ENCODE measurements around the gene POC1B.

POC1B gene

DNA sequence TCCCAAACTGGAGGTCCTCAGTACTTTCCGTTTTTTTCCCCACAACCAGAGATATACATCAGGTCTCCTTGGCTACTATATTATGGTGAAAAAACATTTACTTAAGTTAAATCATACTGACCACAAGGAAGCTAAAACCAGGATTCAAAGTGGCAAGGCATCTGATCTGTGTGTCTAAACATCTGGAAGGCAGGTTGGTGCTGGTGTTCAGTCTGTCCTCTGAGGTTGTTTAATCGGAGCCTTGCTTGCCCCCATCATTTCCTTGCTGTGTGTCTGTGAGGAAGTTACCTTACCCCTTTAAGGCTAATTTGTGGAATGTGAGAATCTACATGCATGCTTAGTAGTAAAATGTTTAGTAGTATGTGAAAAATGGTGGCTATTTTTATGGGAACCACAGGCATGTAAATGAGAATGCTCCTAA lies 76.9 kb downstream of the POC1B start:
- no peak for ATAC-seq
- no peak for TF ChIP-seq TCF4 (CRISPR knock-in tag; IDR thresholded peaks at IDR 0.05; ENCODE audit: borderline replicate concordance)
- TF ChIP-seq, protein P1, sequence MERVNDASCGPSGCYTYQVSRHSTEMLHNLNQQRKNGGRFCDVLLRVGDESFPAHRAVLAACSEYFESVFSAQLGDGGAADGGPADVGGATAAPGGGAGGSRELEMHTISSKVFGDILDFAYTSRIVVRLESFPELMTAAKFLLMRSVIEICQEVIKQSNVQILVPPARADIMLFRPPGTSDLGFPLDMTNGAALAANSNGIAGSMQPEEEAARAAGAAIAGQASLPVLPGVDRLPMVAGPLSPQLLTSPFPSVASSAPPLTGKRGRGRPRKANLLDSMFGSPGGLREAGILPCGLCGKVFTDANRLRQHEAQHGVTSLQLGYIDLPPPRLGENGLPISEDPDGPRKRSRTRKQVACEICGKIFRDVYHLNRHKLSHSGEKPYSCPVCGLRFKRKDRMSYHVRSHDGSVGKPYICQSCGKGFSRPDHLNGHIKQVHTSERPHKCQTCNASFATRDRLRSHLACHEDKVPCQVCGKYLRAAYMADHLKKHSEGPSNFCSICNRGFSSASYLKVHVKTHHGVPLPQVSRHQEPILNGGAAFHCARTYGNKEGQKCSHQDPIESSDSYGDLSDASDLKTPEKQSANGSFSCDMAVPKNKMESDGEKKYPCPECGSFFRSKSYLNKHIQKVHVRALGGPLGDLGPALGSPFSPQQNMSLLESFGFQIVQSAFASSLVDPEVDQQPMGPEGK (CRISPR knock-in tag; IDR thresholded peaks at IDR 0.05; ENCODE audit: borderline replicate concordance), result no peak
- TF ChIP-seq, protein P2, sequence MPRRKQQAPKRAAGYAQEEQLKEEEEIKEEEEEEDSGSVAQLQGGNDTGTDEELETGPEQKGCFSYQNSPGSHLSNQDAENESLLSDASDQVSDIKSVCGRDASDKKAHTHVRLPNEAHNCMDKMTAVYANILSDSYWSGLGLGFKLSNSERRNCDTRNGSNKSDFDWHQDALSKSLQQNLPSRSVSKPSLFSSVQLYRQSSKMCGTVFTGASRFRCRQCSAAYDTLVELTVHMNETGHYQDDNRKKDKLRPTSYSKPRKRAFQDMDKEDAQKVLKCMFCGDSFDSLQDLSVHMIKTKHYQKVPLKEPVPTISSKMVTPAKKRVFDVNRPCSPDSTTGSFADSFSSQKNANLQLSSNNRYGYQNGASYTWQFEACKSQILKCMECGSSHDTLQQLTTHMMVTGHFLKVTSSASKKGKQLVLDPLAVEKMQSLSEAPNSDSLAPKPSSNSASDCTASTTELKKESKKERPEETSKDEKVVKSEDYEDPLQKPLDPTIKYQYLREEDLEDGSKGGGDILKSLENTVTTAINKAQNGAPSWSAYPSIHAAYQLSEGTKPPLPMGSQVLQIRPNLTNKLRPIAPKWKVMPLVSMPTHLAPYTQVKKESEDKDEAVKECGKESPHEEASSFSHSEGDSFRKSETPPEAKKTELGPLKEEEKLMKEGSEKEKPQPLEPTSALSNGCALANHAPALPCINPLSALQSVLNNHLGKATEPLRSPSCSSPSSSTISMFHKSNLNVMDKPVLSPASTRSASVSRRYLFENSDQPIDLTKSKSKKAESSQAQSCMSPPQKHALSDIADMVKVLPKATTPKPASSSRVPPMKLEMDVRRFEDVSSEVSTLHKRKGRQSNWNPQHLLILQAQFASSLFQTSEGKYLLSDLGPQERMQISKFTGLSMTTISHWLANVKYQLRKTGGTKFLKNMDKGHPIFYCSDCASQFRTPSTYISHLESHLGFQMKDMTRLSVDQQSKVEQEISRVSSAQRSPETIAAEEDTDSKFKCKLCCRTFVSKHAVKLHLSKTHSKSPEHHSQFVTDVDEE (CRISPR knock-in tag; IDR thresholded peaks at IDR 0.05), result no peak
- no peak for TF ChIP-seq ZFP3 (CRISPR knock-in tag; IDR thresholded peaks at IDR 0.05)
- no peak for TF ChIP-seq PPARA (CRISPR knock-in tag; IDR thresholded peaks at IDR 0.05; ENCODE audit: borderline replicate concordance)
- TF ChIP-seq BACH2 (CRISPR knock-in tag; IDR thresholded peaks at IDR 0.05; ENCODE audit: borderline replicate concordance), result no peak
- TF ChIP-seq, protein P3, sequence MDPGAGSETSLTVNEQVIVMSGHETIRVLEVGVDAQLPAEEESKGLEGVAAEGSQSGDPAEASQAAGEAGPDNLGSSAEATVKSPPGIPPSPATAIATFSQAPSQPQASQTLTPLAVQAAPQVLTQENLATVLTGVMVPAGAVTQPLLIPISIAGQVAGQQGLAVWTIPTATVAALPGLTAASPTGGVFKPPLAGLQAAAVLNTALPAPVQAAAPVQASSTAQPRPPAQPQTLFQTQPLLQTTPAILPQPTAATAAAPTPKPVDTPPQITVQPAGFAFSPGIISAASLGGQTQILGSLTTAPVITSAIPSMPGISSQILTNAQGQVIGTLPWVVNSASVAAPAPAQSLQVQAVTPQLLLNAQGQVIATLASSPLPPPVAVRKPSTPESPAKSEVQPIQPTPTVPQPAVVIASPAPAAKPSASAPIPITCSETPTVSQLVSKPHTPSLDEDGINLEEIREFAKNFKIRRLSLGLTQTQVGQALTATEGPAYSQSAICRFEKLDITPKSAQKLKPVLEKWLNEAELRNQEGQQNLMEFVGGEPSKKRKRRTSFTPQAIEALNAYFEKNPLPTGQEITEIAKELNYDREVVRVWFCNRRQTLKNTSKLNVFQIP (CRISPR knock-in tag; IDR thresholded peaks at IDR 0.05; ENCODE audit: borderline replicate concordance, low read depth), result no peak
- TF ChIP-seq CSDC2 (CRISPR knock-in tag; IDR thresholded peaks at IDR 0.05), result no peak
- no peak for TF ChIP-seq SNAI2 (CRISPR knock-in tag; IDR thresholded peaks at IDR 0.05)
- TF ChIP-seq TOX (CRISPR knock-in tag; IDR thresholded peaks at IDR 0.05; ENCODE audit: borderline replicate concordance), result no peak
- no peak for TF ChIP-seq ZNF565 (CRISPR knock-in tag; conservative IDR thresholded peaks at IDR 0.05; ENCODE audit: low read depth)
- TF ChIP-seq ZNF8 (CRISPR knock-in tag; IDR thresholded peaks at IDR 0.05), result no peak
- TF ChIP-seq ZNF70 (CRISPR knock-in tag; IDR thresholded peaks at IDR 0.05), result no peak
- no peak for TF ChIP-seq OSR1 (CRISPR knock-in tag; IDR thresholded peaks at IDR 0.05)

DNA sequence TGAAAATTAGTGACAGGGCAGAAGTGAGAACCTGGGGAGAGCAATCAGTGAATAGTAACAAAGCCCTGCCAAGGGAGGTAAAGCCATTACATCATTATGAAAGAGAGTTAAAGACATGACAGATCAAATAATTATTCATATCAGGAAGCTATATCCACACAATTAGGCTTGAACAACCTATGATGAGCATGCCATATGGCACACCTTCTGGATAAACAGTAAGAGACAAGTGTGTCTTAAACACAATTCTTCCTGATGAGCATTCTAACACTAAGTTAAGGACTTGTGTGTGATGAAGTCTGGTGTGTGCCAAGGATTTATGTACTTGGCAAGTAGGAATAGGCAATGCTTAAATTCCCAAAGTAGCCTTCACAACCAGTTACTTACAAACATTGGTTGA lies 77.3 kb downstream of the POC1B start:
- no peak for ATAC-seq
- no peak for TF ChIP-seq ZC3H10 (CRISPR knock-in tag; IDR thresholded peaks at IDR 0.05)

DNA sequence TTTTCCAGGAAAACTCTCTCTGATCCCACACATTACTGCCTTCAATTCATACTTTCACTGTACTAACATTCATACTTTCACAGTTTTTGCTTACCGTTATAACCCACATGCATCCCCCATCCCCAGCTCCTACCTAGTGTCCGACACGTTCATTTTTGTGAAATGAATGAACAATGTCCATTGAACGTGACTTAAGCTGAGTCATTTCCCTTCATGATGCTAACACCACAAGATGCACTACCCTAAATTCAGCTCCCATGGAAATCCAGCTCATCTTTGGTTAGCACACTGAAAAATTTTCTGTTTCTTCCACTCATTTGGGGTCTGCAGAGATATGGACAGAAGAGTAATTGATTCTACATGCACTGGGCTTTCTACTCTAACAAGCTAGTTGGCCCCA lies 85.9 kb downstream of the POC1B start:
- no peak for ATAC-seq

DNA sequence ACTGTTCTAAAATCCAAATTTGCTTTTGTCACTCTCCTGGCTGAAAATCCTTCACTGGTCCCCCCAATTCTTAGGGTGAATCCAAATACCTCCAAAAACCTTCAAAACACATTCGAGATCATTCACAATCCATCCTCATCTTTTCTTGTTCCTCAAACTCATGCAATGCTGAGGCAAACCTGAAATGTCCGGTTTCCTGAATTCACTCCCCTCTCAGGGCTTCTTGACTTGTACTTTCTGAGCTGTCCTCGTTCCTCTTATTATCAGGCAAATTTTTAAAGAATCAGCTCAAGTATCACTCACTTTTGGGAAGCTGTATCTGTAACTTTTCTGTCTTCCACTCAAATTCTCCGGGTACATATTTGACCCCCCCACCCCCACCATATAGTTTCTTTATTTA lies 88.6 kb downstream of the POC1B start:
- ATAC-seq, result no peak
- TF ChIP-seq GLIS3 (CRISPR knock-in tag; IDR thresholded peaks at IDR 0.05), result no peak
- TF ChIP-seq ZC3H10 (CRISPR knock-in tag; IDR thresholded peaks at IDR 0.05), result no peak
- no peak for TF ChIP-seq OSR1 (CRISPR knock-in tag; IDR thresholded peaks at IDR 0.05)
- TF ChIP-seq ZNF565 (CRISPR knock-in tag; conservative IDR thresholded peaks at IDR 0.05; ENCODE audit: low read depth), result no peak
- no peak for TF ChIP-seq ISL1 (CRISPR knock-in tag; IDR thresholded peaks at IDR 0.05)
- no peak for TF ChIP-seq BACH2 (CRISPR knock-in tag; IDR thresholded peaks at IDR 0.05; ENCODE audit: borderline replicate concordance)
- TF ChIP-seq PPARA (CRISPR knock-in tag; IDR thresholded peaks at IDR 0.05; ENCODE audit: borderline replicate concordance), result no peak
- TF ChIP-seq ZNF70 (CRISPR knock-in tag; IDR thresholded peaks at IDR 0.05), result no peak
- TF ChIP-seq, protein P4, sequence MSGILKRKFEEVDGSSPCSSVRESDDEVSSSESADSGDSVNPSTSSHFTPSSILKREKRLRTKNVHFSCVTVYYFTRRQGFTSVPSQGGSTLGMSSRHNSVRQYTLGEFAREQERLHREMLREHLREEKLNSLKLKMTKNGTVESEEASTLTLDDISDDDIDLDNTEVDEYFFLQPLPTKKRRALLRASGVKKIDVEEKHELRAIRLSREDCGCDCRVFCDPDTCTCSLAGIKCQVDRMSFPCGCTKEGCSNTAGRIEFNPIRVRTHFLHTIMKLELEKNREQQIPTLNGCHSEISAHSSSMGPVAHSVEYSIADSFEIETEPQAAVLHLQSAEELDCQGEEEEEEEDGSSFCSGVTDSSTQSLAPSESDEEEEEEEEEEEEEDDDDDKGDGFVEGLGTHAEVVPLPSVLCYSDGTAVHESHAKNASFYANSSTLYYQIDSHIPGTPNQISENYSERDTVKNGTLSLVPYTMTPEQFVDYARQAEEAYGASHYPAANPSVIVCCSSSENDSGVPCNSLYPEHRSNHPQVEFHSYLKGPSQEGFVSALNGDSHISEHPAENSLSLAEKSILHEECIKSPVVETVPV (CRISPR knock-in tag; IDR thresholded peaks at IDR 0.05), result no peak
- no peak for TF ChIP-seq ZNF8 (CRISPR knock-in tag; IDR thresholded peaks at IDR 0.05)
- no peak for TF ChIP-seq TOX (CRISPR knock-in tag; IDR thresholded peaks at IDR 0.05; ENCODE audit: borderline replicate concordance)
- TF ChIP-seq, protein P3 (CRISPR knock-in tag; IDR thresholded peaks at IDR 0.05; ENCODE audit: borderline replicate concordance, low read depth), result no peak
- TF ChIP-seq, protein P2 (CRISPR knock-in tag; IDR thresholded peaks at IDR 0.05), result no peak

More for the DNA sequence above, 85.9 kb downstream of the POC1B start:
- no peak for TF ChIP-seq ZFP3 (CRISPR knock-in tag; IDR thresholded peaks at IDR 0.05)
- no peak for TF ChIP-seq ZC3H10 (CRISPR knock-in tag; IDR thresholded peaks at IDR 0.05)
- TF ChIP-seq BACH2 (CRISPR knock-in tag; IDR thresholded peaks at IDR 0.05; ENCODE audit: borderline replicate concordance), result no peak
- TF ChIP-seq ESRRG (CRISPR knock-in tag; IDR thresholded peaks at IDR 0.05), result no peak
- no peak for TF ChIP-seq SNAI2 (CRISPR knock-in tag; IDR thresholded peaks at IDR 0.05)
- no peak for TF ChIP-seq OSR1 (CRISPR knock-in tag; IDR thresholded peaks at IDR 0.05)
- TF ChIP-seq, protein P4 (CRISPR knock-in tag; IDR thresholded peaks at IDR 0.05), result no peak

Measured in SK-N-SH treated with all-trans-retinoic acid at 6 μM for 48 hours (cell line).